CD4-positive, alpha-beta T cell treated with Interleukin-21 for 1 hour (primary cell): ENCODE data around the gene CCSER1.
"Not testable (repeated sequence)": the region's sequence is repeated elsewhere in the genome, so short reads cannot be mapped to it uniquely, and the experiment has no call there.

Experiments used
- DNase-seq: peaks from one replicate; pipeline ENCODE4 v3.0.0-alpha.2; 2020

Gene CCSER1

DNA sequence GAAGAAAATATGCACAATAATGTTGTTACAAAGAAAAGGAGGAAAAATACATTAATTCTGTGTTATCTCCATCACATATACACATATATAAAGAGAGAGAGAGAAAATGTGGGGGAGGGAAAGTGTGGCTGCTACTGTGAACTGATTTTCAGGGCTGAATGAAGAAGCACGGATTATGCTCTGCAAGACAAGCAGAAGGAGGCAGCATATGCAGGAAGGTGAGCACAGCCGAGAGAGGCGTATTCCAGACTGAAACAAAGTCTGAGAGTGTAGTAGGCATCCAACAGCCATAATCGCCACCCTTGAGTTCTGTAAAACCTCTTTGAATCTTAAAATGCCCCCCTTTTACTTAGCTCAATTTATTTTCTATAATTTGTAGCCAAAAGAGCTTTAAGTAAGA is 1094.8 kb downstream of the CCSER1 start:
- no peak for DNase-seq

DNA sequence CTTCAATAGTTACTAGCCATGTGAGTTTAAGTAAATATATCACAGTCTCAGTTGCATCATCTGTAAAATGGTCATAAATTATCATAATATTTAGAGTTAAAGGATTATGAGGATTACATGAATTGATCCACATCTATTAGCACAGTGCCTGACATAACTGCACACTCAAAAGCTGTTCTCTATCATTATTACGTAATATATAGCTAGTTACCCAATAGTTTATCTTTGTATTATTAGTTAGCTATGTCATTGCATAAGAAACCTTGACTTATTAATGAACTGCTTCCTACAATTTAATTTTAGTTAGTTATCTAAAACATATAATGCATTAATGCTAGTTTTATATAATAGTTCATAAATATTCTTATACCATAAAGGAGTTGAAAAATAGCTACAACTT is 1099.7 kb downstream of the CCSER1 start:
- DNase-seq: no peak

DNA sequence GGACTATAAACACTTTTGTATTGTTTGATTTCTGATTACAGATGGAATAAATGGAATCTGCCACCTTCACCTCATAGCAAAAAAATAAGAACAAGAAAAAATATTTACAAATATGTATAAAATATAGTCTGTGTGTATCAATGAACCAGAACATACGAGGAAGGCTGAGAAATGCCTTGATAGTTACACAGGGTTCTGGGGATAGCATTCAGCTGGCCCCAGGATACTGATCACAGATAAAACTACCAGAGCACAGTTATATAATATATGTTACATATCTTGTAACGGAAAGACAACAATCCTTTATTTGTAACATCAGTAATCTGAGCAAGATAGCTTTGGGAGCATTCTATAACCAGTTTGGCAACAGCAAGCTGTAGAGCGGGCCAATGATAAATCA is 1101.5 kb downstream of the CCSER1 start:
- no peak for DNase-seq

DNA sequence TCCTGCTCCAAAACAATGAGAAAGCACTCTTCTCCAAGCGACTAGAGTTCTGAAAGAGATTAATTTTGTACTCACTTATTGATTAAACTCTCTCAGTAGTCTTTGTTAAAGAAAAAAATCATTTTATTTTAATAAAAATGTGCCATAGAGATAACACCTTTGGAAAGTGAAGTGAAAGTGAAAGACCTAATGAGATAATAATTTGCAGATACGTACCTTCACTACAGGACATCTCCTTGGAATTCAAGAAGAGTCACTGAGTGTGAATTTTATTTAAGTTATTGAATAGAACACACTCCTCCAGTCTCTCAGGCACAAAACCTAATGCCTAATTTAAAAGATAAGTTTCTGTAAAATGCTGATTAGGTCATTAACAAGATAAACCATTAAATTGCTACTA is 1106.0 kb downstream of the CCSER1 start:
- DNase-seq: no peak

DNA sequence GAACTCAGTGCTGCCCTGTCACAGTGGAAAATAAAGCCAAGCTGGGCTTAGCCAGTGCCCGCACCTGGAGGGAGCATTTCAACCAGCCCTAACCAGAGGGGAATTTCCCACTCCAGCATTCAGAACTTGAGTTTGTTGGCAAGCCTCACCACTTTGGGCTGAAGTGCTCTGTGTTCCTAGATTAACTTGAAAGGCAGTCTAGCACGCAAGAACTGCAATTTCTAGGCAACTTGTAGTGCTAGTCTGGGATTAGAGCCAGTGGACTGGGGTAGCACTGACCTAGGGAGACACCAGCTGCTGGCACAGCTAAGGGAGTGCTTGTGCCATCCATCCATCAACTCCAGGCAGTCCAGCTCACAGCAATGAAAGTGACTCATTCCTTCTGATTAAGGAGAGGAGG is 1115.9 kb downstream of the CCSER1 start:
- DNase-seq: no peak

DNA sequence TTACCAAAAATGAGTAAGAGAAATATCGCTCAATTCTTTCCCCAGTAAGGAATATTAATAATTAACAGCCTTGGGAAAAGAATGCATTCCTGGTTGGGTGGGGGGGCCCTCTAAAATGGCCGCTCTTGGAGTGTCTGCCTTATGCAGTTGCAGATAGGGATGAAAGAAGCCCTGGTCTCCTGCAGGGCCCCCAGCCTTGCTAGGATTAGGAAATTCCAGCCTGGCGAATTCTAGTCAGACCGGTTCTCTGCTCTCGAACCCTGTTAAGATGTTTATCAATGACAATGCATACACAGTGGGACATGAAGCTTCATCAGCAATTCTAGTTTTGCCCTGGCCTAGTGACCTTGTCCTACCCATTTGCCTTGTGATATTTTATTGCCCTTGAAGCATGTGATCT is 1128.8 kb downstream of the CCSER1 start:
- no peak for DNase-seq

DNA sequence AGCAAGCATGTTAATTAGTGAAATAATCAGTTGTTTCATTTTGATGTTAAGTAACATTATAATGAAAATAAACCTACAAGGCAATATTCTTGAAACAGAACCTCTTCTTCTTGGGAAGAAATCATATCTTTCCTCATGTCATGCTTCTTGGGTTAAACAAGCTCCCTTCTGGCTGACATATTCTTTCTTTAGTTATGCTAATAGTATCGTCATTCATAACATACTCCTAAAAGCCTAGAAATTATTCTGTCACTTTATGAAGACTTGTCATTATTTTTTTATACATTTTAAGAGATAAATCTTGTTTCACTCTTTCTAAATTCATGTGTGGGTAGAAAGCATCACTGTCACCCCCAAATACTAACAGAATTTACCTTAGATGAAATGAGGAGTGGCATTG is 1129.6 kb downstream of the CCSER1 start:
- no peak for DNase-seq

DNA sequence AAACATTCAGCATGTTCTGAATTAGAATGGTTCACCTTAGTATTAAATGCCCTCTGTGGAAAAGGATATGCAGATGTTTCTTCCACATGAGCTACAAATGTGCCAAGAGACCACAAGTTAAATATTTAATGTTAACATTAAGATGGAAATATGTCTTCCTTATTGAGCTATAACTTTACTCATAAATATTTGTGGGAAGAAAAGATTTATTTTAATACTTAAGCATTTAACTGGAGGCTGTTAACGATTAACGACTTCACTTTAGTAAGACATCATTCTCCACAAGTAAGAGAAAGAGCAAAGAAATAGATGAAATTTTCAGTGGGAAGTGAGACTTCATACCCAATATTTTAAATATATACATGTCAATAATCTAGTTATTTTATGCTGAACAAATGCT is 1130.5 kb downstream of the CCSER1 start:
- DNase-seq: no peak

DNA sequence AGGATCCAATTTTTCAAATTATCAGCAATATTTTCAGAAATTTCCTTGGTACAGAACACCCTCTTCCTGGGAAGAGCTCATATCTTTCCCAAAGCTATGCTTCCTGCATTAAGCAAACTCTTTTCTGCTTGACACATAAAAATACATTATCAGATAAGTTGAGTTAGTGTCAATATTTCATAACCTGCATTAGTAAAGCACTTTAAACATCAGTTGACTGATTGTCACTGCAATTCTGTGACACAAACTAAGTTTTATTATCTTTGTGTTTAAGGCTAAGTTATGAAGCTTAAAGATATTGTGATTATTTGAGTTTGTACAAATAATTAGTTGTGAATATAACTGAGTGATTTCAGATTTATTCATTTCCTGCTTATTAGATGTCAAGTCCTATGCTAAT is 1131.1 kb downstream of the CCSER1 start:
- no peak for DNase-seq

DNA sequence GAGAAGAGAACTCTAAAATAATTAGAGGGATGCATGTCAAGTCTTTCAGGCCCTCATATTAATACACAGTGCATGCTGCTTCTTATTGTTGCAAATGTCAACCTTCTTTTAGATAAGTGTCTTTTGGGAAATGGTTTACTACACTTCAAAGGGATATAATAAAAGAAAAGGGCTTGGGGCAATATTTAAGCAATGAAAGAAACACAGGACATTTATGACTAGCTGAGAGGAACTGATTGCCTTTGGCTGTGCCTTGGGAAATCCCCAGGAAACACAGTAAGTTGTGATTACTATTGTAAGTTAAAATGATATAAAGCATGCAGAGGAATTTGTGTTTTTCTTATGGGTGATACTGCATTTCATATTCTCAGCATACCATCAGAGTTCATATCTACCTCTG is 1140.3 kb downstream of the CCSER1 start:
- no peak for DNase-seq

DNA sequence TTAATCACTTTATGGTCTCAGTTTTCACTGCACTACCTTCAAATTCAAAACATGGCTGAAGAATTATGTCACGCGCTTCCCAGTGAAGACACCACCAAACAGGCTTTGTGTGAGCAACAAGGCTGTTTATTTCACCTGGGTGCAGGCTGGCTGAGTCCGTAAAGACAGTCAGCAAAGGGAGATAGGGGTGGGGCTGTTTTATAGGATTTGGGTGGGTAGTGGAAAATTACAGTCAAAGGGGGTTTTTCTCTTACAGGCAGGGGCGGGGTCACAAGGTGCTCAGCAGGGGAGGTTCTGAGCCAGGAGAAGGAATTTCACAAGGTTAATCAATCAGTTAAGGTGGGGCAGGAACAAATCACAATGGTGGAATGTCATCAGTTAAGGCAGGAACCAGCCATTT is 1141.3 kb downstream of the CCSER1 start:
- not testable (repeated sequence) for DNase-seq

DNA sequence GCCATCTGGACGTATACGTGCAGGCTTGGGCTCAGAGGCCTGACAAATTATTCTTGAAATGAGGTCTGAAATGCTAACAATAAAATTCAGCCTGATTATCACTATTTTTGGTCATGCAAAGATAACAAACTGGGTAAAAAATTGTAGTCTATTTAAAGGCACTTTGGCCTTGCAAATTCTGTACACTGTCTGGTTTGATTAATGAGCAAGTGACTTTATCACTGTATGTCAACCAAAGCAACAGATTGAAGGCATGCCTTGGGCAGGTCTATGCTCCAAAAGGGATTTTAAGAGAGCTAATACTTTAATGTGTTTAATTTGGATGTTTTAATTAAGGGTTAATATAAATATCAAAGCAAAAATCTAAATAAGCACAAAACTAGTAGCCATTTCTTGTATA is 1141.7 kb downstream of the CCSER1 start:
- DNase-seq: no peak

DNA sequence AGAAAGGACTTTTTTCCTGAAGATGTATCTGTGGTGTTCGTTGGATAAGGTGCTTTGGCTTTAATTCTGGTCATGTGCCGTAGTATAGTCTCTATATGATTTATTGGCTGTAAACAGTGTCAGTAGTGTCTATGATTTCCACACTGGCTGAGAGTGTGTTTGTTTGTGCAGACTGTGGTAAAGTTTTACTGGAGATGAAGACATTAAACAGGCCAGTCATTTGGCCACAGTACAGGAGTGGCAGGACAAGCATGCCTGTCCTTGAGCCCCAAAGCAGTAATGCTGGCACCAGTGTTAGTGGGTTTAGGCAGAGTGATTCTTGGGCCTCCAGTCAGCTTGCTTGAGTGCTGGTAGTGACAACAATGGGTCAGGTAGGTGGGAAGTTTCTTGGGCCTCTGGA is 1152.7 kb downstream of the CCSER1 start:
- DNase-seq: no peak

DNA sequence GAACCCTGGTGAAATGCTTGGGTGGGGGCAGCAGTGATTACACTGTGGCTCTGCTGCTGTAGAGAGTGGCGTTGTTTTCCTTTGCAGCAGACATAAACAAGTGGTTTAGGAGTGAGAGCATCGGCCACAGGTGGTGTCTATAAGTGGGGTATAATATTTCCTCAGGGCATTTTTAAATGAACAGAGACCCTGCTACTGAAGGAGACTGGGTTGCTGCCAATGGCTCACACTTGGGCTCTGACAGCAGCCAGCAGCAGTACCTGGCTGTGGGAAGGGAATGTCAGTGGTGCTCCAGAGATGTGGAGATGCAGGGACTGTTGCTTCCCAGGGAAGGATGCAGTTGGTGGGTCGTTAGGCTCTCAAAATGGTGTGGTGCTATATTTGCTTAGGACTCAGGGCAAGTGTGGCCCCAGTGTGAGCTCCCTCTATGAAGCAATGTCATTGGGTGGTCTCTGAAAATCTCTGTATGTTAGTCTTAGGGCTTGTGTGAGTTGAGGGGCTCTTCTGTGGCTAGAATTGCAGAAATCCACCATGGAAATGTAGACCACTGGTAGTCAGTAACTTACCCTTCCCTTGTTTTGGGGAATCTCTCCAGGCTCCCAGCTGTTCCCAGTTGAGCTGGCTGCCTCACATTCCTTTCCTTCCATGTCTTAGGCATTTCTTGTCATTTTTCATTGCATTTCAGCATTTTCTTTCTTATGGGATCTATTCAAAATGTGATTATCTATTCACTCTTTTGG is 1153.5 kb downstream of the CCSER1 start:
- DNase-seq: no peak

DNA sequence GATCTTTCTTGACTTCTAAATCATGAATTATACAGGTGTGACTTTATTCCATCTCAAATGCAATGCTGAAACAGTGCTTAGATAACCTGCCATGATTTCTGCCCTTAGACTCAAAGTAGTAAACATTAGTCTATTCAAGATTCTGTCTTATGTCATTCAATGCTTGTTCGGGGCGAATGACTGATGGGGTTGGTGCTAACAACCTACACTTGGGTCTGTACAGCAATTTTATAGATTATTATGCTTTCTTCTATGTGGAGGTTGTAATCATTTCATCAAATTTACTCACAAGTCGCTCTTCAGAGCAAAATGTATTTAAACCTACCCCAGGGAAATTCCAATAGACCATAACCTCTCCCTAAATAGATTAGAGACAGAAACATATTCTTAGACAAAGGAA is 1155.0 kb downstream of the CCSER1 start:
- no peak for DNase-seq

DNA sequence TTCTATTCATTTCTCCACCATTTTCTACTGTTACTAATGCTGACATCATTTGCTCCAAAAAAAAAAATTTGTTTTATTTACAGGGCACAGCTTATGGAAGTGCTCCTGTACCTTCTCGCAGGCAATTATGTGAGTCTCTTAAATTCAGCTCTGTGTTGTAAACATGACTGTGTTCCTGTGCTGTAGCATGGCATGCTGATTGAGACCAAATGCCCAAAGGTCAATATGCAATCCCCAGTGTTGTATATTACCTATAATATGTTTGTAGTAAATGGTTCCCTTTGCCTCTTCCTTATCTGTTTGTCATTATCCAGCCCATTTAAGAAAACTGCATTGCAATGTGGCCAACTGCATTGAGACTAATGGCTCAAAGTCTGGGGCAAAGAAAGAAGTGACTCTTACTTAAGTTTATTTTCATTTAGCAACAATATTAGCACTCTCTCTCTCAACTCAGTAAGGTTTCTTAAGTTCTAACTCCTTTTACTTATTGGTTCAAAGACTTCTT is 1156.6 kb downstream of the CCSER1 start:
- DNase-seq: no peak

DNA sequence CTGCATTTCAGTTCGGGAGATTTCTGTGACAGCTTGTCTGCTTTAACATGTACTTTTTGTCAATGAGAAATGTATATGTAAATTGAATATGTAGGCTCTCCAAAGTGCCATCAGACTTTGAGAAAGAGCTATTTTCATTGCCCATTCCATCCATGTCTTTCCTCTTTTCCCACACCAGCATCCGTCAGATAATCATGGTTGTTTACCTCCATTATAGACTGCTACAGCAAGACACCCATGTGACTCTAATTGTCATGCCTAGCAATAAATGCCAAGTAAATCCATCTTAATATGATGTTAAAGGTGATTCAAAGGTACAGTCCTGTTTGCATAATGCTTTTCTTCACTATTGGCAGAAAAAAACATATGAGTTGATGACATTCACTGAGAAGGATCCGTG is 1157.3 kb downstream of the CCSER1 start:
- no peak for DNase-seq

DNA sequence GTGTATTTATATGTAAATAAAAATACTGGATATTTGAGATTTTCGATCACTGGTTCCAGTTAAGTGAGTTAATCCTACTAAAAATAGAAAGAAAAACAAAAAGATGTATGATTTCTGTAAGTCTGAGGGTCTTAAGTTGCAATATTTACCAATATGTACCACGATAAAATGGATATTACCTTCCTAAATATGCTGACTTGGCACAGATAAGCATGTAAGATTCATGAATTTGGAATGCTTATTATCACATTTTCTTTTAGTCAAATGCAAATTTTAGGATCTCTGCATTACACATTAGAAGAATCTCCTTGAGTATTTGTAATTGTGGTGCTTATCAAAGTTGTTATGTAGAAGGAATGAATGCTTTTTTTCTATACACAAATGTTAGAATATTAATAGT is 1158.3 kb downstream of the CCSER1 start:
- DNase-seq: no peak

DNA sequence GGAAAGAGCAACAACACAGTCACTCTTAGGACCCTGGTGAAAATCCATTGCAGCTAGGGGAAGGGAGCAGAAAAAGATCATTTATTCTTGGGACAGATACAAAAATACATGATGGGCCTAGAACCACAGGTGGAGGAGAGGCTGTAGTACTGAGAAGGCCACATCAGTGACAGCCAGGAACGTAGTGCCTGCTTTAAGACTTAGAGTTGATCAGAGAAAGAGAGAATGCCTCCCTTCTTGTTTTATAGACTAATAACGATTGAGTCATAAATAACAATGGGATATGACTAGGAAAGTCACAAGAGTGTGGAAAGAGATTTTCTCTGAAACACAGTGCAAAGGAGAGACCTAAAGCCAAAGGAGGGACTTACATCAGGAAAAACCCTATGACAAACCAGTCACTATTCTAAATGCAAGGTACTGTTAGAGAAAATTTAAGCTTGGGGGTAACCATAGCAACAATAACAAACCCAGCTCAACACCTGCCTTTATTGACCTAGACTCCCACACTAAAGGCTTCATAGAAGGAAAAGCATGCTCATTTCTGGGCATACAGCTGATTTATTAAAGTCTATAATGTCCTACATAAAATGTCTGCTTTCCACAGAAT is 1161.6 kb downstream of the CCSER1 start:
- DNase-seq: no peak

DNA sequence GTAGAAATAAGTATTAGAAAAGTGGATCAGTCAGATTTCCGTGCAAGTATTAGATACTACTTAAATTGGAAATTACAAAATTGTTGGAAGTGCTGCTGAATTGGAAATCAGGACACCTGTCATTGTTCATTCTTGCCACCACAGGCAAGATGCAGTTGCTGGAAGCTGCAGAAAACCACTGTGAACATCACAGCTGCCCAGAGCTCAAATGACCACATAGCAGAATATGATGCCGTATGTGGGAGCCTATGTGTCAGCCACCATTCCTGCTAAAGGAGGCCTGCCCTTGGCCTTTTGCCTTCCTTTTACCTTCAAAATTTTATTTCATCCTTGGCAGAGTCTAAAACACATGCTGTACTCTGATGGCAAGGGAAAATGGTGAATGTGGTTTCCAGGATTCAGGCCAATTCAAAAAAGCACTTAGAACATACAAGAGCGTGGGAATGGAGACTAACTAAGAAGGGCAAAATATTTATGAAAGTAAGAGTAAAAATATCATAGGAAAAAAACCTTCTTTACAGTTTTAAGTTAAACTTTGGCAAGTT is 1171.0 kb downstream of the CCSER1 start:
- no peak for DNase-seq

DNA sequence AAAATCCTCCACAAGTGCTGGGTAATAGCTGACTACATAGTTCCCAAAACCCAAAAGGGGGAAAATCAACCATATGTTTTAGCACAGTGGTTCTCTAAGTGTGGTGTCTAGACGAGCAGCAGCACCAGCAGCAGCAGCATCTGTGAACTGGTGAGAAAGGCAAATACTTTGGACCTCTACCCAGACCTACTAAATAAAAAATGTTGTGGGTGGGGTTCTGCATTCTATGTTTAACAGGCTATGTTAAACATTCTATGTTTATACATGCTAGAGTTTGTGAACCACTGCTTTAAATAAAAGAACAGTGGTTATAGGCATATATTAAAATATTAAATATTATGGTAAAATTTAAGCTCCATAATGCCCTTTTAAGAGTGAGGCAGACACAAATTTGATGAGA is 1171.6 kb downstream of the CCSER1 start:
- no peak for DNase-seq

DNA sequence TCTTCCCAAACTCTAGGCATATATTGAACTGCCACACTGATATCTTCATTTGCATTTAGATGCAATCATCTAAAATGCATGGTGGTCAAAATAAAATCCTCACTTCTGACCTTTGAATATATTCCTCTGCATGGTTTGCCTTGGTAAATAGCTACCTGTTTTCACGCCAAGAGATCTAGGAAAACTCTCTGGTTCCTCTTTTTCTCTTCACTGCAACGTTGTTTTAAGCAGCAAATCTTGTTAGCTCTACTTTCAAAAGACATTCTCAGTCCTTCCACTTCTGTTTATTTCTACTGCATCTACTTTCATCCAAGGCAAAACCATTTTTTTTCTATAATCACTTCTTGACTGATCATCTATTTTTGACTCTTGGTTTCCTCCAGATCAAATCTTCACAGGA is 1174.9 kb downstream of the CCSER1 start:
- no peak for DNase-seq

DNA sequence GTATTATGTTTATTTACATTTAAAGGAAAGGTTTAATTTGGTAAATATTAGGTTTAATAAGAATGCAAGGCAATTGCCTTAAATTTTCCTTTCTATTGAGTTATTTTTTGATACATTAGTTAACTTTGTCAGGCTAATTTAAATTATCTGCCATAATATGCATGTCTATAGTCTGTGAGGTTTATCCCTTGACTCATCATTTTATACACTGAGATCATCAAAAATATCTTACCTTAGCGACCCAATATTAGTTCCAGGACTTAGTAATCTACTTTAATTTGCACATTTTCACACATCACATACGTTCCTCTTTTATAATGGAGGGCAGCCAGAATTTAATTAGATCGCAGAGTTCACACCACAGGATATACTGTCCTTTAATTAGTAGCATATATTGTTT is 1177.1 kb downstream of the CCSER1 start:
- no peak for DNase-seq

DNA sequence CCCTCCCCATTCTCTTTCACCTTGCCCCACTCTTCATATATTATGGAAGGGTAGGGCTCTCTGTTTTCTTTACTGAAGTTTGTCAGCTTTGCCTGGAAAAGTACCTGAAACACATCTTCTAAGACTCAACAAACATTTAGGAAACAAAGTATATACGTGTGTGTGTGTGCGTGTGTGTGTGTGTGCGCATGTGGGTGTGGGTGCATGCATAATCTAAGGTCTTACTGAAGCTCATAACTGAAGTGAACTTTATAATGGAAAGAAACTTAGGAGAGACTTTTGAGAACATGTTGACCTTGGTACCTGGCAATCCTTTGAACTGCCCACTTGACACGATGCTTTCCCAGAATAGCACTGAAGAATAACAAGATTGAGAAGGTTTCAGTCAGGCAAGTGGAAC is 1190.2 kb downstream of the CCSER1 start:
- no peak for DNase-seq
